ENCODE data around the gene DNASE1L1.

- no peak for TF ChIP-seq CTCF (IDR thresholded peaks at IDR 0.05)
- no peak for TF ChIP-seq POLR2A (IDR thresholded peaks at IDR 0.05)
These were observed 55.0 kb downstream of the DNASE1L1 start for GRCh38 chrX:154354013-154354412.

Data from body of pancreas (tissue), 4 donors.